ENCODE results near the gene SMCHD1. TPM values are rescaled to one million over a fixed set of nuclear protein-coding genes. Genes with fewer than 3 reads are reported as not detected.

Gene SMCHD1
- total RNA-seq, 1 experiment from 2014 or later: 61.0 TPM

- Histone ChIP-seq H3K36me3 (ENCODE audit: low read depth, low read length) (peaks cover 46% of the 10 kb centered on the region), H3K9me3 (ENCODE audit: low read length) (no peaks in the 10 kb centered on the region), H3K27ac (ENCODE audit: low read length) (no peak overlapping the region), H3K4me1 (ENCODE audit: insufficient read depth, low read length) (peaks cover 15% of the 10 kb centered on the region), H4K20me1 (ENCODE audit: low read length) (no peaks in the 10 kb centered on the region), H3K4me2 (ENCODE audit: low read length) (no peak overlapping the region), H3K4me3 (ENCODE audit: low read length) (no peak overlapping the region), H3K79me2 (ENCODE audit: low read length) (no peaks in the 10 kb centered on the region), H3K9me2 (replicated peaks; ENCODE audit: low read length) (no peaks in the 10 kb centered on the region), H3K27me3 (ENCODE audit: low read length) (no peaks in the 10 kb centered on the region), H2AFZ (ENCODE audit: low read length) (no peak overlapping the region), H3K9ac (ENCODE audit: low read length) (no peak overlapping the region), H3F3A (ENCODE audit: low read length, unreplicated experiment) (no peaks in the 10 kb centered on the region)
- no TSS peak for BruUV-seq (replicated peaks)
- no peak for DNase-seq
- TF ChIP-seq CTCF (conservative IDR thresholded peaks at IDR 0.05; ENCODE audit: low read depth, low read length) (no peak), EZH2phosphoT487 (IDR thresholded peaks at IDR 0.05; ENCODE audit: borderline replicate concordance, low read length) (no peak), EZH2 (IDR thresholded peaks at IDR 0.05; ENCODE audit: low read length, unreplicated experiment) (no peak)
- no peak for ATAC-seq
- CTCF ChIA-PET: no interaction called here
- POLR2A ChIA-PET (ENCODE audit: unreplicated experiment): interaction anchor here (0.6 kb wide), 1 partner anchor 923 kb away, joined by 3 read pairs; no protein-coding TSS in a partner anchor
- intact Hi-C loops (cut with micrococcal nuclease): loop anchor here (5.0 kb wide), 1 partner anchor 37 kb away; the partner anchor contains the start of genes METTL4 and NDC80
Measured at GRCh38 chr18:2609604-2610003, 45.9 kb upstream of the SMCHD1 start.

GRCh38 chr18:2610549-2610948, 45.0 kb upstream of the SMCHD1 start:
- H3K27me3 ChIP-seq (ENCODE audit: low read length): no peaks in the 10 kb centered on the region
- DNase-seq (no peak), ATAC-seq (no peak)
- TF ChIP-seq EZH2 (IDR thresholded peaks at IDR 0.05; ENCODE audit: low read length, unreplicated experiment): no peak
- TF ChIP-seq EZH2phosphoT487 (IDR thresholded peaks at IDR 0.05; ENCODE audit: borderline replicate concordance, low read length): no peak
- TF ChIP-seq CTCF (conservative IDR thresholded peaks at IDR 0.05; ENCODE audit: low read depth, low read length): no peak
- no peak overlapping the region for H2AFZ ChIP-seq (ENCODE audit: low read length)
- POLR2A ChIA-PET (ENCODE audit: unreplicated experiment): no interaction called here
- no peaks in the 10 kb centered on the region for H3K79me2 ChIP-seq (ENCODE audit: low read length)
- no peaks in the 10 kb centered on the region for H3K9me3 ChIP-seq (ENCODE audit: low read length)
- no peaks in the 10 kb centered on the region for H3K9me2 ChIP-seq (replicated peaks; ENCODE audit: low read length)
- CTCF ChIA-PET: no interaction called here
- H3K4me3 ChIP-seq (ENCODE audit: low read length): no peak overlapping the region
- BruUV-seq (replicated peaks): no TSS peak
- no peak overlapping the region for H3K4me2 ChIP-seq (ENCODE audit: low read length)
- H3K27ac ChIP-seq (ENCODE audit: low read length): no peak overlapping the region
- peaks cover 7% of the 10 kb centered on the region for H3K4me1 ChIP-seq (ENCODE audit: insufficient read depth, low read length)
- H3K9ac ChIP-seq (ENCODE audit: low read length): no peak overlapping the region
- H3F3A ChIP-seq (ENCODE audit: low read length, unreplicated experiment): no peaks in the 10 kb centered on the region
- intact Hi-C loops (cut with micrococcal nuclease): no loop called here
- no peaks in the 10 kb centered on the region for H4K20me1 ChIP-seq (ENCODE audit: low read length)
- H3K36me3 ChIP-seq (ENCODE audit: low read depth, low read length): peaks cover 55% of the 10 kb centered on the region

GRCh38 chr18:2612996-2613395, 42.5 kb upstream of the SMCHD1 start:
- no peaks in the 10 kb centered on the region for H3K79me2 ChIP-seq (ENCODE audit: low read length)
- ChIA-PET CTCF (no interaction called here), POLR2A (ENCODE audit: unreplicated experiment) (no interaction called here)
- no peak for TF ChIP-seq CTCF (conservative IDR thresholded peaks at IDR 0.05; ENCODE audit: low read depth, low read length)
- TF ChIP-seq EZH2phosphoT487 (IDR thresholded peaks at IDR 0.05; ENCODE audit: borderline replicate concordance, low read length): no peak
- no peak for TF ChIP-seq EZH2 (IDR thresholded peaks at IDR 0.05; ENCODE audit: low read length, unreplicated experiment)
- H3F3A ChIP-seq (ENCODE audit: low read length, unreplicated experiment): no peaks in the 10 kb centered on the region
- H2AFZ ChIP-seq (ENCODE audit: low read length): no peak overlapping the region
- no peaks in the 10 kb centered on the region for H3K9me3 ChIP-seq (ENCODE audit: low read length)
- no peak overlapping the region for H3K27ac ChIP-seq (ENCODE audit: low read length)
- peaks cover 52% of the 10 kb centered on the region for H3K36me3 ChIP-seq (ENCODE audit: low read depth, low read length)
- no peak overlapping the region for H3K4me2 ChIP-seq (ENCODE audit: low read length)
- BruUV-seq (replicated peaks): no TSS peak
- no peaks in the 10 kb centered on the region for H4K20me1 ChIP-seq (ENCODE audit: low read length)
- H3K27me3 ChIP-seq (ENCODE audit: low read length): no peaks in the 10 kb centered on the region
- no peak overlapping the region for H3K4me3 ChIP-seq (ENCODE audit: low read length)
- intact Hi-C loops (cut with micrococcal nuclease): no loop called here
- no peak overlapping the region for H3K9ac ChIP-seq (ENCODE audit: low read length)
- no peaks in the 10 kb centered on the region for H3K4me1 ChIP-seq (ENCODE audit: insufficient read depth, low read length)
- no peak for ATAC-seq
- H3K9me2 ChIP-seq (replicated peaks; ENCODE audit: low read length): no peaks in the 10 kb centered on the region
- DNase-seq: no peak
